NCI-H69 (cell line): Measurements from ENCODE around the gene WDTC1.

Experiments used
- DNase-seq: peaks from one replicate; lab custom pipeline; 2025; lab: John Stamatoyannopoulos, UW

Gene WDTC1

GRCh38 chr1:27301582-27302199 is 67.3 kb downstream of the WDTC1 start:
- DNase-seq = peak; percentile 85

- no peak for DNase-seq
Measured at GRCh38 chr1:27302612-27303011, 68.2 kb downstream of the WDTC1 start.

GRCh38 chr1:27303509-27303908 is 69.1 kb downstream of the WDTC1 start:
- no peak for DNase-seq

DNA sequence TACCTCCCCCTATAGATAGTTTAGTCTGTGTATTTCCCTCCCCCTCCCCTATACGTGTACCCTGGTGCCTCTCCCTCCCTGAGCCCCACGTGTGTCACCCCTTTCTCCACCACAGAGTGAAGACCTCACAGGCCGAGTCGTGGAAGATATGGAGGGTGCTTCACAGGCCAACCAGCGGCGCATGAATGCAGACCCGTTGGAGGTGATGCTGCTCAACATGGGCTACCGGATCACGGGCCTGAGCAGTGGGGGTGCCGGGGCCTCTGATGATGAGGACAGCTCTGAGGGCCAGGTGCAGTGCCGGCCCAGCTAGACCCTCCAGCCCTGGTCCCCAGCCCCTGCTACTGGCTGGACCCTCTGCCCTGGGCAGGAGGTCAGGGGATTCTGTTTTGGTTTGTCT is 71.6 kb downstream of the WDTC1 start:
- no peak for DNase-seq

- DNase-seq = peak; percentile 84
Measured at GRCh38 chr1:27306892-27307761, 72.7 kb downstream of the WDTC1 start.

- peak; percentile 62 for DNase-seq
Measured at GRCh38 chr1:27307874-27308598, 73.6 kb downstream of the WDTC1 start.

- no peak for DNase-seq
Measured at GRCh38 chr1:27314169-27314568, 79.7 kb downstream of the WDTC1 start.

DNA sequence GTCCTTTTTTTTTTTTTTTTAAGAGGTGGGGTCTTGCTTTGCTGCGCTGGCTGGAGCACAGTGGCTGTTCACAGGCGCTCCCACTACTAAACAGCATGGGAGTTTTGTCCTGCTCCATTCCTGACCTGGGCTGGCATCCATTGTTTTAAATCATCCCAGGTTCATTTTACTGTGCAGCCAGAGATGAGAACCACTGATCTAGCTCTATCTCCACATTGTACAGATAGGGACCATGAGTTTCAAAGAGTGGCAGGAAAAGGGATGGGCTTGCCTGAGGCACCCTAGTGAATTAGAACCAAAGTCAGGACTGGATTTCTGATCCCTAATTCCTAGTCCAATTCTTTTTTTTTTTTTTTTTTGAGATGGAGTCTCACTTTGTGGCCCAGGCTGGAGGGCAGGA is 80.3 kb downstream of the WDTC1 start:
- no peak for DNase-seq

DNA sequence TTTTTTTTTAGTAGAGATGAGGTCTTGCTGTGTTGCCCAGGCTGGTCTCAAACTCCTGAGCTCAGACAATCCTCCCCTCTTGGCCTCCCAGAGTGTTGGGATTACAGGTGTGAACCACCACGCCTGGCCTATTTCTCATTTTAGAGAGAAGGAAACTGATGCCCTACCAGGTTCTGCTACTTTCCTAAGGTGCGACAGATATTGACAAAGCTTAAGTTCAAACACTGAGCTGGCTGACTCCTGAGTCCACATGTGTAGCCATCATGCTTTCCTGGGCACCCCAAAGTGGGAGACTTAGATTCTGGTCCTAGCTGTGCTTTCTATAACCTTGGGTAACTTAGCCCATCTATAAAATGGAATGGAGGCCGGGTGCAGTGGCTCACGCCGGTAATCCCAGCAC is 82.4 kb downstream of the WDTC1 start:
- DNase-seq = no peak

GRCh38 chr1:27318136-27318535 is 83.7 kb downstream of the WDTC1 start:
- DNase-seq = peak; percentile 23

- DNase-seq = peak; percentile 64
Measured at GRCh38 chr1:27318596-27318995, 84.2 kb downstream of the WDTC1 start.

DNA sequence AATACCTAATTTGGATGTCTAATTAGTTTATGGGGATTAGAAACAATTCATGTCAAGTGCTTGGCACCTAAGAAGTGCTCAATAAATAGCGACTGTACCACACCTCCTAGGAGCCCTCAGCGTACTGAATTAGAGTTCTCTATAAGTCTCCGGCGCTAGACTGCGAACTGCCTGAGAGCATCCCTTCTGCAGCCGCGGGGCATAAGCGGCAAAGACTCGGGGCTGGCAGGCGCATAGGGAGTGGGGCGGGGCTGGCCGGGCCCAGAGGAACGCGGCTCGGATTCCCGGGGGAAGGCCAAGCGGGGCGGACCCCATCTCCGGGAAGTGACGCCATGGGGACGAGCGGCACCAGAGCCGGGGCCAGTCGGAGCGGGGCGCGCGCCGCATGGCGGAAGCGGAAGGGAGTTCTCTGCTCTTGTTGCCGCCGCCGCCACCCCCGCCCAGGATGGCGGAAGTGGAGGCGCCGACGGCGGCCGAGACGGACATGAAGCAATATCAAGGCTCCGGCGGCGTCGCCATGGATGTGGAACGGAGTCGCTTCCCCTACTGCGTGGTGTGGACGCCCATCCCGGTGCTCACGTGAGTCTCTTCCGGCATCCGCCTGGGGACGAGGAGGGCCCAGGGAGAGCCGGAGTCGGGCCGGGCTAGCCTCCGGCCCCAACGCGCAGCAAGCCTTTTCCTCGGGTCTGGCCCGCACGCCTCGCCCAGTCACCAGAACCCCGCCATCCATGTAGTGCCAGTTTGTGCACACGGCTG is 87.6 kb downstream of the WDTC1 start, which contains the start of gene TMEM222:
Gene TMEM222 (plus strand): TSS at position 351 of the 756 bp plus-strand sequence. CDS start 35 bp downstream, at position 386.
- DNase-seq = peak; percentile 96

DNA sequence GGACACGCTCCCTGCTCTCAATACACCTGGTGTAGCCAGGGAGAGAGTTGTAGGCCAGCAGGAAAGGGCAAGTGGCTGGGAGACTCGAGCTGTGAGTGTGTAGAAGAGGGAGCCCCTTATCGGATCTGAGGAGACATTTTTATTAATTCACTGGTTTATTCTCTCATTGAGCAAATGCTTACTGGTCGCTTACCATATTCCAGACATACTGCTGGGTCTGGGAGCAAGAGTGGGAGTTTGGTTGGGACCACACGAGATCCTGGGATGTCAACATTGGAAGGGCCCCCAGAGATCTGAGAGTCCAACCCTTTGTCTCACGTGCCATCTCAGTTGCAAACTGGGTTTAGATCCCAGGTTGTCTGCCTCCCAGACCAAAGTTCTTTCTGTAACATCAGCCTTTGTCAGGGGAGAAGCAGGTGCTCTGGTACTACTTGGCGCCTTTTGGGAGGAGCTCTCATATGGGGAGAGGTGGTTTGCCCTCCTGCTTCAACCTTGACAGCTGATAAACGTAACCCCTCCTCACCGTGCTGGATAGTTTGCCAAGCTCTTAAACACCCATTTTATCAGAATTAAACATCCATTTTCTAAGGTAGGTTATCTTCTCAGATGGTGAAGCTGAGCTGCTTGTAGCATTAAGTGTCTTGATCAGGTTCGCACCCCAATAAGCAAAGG is 88.3 kb downstream of the WDTC1 start:
- DNase-seq = no peak

DNA sequence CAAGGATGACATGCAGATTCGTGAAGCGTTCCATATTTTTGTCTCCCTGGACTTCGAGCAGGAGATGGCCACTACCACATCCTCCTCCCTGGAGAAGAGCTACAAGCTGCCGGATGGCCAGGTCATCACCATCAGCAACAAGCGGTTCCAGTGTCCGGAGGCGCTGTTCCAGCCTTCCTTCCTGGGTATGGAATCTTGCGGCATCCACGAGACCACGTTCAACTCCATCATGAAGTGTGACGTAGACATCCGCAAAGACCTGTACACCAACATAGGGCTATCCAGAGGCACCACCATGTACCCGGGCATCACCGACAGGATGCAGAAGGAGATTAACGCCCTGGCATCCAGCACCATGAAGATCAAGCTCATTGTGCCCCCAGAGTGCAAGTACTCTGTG is 90.9 kb downstream of the WDTC1 start:
- no peak for DNase-seq

DNA sequence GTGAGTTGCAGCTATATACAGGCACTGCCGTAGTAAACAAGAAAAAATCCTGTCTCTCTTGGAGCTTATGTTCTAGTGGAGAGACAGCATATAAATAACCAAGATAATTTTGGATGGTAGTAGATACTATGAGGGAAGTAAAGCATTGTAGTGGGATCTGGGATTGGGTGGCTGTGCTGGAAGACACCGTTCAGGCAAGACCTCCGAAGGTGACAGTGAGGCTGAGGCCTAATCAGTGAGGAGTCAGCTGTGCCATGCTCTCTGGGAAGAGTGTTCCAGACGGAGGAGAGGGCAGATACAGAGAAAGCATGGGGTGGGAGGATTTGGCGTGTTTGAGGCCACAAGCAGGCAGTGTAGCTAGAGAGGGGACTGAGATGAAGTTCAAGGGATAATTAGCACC is 93.5 kb downstream of the WDTC1 start:
- DNase-seq = no peak

GRCh38 chr1:27330786-27331185 is 96.4 kb downstream of the WDTC1 start:
- no peak for DNase-seq

DNA sequence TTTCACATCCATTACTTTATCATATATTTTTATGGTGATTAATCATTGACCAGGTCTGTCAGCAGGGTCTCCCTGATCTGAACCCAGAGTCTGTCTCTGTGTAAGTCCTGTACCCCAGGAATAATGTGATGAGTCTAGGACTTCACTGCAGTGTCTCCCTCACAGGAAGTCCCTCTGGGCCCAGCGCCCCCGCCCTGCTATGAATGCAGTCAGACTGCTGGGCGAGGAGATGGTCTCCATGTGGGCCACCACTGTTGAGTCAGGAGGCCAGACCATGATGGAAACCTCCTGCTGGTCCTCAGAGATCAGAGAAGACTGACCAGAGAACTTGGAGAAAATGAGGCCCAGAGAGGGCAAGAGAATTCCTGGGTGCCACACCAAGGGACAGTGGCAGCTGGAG is 97.0 kb downstream of the WDTC1 start:
- DNase-seq = no peak

DNA sequence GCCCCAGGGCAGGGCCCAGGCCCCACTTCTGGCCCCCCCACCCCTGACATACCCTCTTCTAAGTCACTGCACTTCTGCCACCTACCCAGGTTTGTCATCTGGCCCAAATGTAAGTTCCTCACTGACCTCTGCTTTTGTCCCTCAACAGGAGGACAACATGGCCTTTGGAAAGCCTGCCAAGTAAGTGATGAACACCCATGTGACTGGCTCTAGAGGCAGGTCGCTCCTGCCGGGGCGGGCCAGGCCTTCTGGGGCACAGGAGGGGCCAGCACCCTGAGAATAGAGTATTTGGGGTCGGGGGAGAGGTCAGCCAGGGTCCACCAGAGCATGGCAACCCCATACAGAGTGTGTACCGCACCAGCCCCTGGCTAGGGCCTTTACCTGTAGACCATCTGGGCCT is 97.5 kb downstream of the WDTC1 start:
- no peak for DNase-seq

DNA sequence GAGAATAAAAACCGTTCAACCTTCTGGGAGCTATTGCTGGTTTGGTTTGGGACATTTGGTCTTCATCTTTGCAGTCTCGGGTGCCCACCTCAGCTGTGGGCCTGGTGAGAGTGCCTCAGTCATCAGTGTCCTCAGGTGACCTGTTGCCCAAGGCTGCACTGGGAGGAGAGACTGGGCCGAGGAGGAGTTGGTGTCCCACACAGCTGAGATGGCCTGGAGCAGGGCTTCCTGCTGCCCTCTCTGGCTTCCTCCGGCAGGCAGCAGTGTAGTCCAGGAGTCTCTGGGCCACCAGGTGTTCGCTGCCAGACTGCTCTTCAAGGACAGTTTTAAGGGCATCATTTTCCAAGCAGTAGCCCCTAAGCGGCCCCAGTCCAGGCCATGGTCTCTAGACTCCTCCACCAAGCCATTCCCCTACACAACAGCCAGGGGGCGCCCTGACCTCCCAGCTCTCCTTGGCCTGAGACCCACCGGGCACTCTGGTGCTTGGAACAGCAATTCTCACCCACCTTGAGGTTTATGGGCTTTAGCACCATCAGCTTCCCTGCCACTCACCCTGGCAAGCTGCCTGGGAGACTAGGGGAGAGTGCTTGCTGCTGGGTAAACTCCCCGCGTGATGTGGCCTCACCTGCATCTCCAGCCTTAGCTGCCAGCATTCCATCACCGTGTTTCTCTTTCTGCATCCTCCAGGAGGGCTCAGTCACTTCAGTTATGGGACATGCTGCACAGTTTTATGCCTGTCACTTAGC is 98.3 kb downstream of the WDTC1 start:
- DNase-seq = peak; percentile 29

DNA sequence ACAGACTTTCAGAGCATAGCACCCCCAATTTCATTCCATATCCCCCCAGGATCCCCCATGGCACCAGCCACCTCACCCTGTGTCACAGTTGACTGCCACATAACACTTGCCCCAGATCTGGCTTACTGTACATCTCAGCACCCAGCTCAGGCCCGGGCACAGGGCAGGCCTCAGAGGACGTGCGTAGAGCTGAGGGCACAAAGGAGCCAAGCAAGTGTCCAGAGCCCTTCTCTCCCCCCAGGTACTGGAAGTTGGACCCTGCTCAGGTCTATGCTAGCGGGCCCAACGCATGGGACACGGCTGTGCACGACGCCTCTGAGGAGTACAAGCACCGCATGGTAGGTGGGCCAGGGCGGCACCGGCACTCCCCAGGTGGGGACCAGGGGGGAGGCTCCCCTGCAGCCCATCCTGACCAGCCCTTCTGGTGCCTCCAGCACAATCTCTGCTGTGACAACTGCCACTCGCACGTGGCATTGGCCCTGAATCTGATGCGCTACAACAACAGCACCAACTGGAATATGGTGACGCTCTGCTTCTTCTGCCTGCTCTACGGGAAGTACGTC is 99.4 kb downstream of the WDTC1 start:
- DNase-seq = no peak
